ENCODE data around the gene WSCD2.

Gene WSCD2

DNA sequence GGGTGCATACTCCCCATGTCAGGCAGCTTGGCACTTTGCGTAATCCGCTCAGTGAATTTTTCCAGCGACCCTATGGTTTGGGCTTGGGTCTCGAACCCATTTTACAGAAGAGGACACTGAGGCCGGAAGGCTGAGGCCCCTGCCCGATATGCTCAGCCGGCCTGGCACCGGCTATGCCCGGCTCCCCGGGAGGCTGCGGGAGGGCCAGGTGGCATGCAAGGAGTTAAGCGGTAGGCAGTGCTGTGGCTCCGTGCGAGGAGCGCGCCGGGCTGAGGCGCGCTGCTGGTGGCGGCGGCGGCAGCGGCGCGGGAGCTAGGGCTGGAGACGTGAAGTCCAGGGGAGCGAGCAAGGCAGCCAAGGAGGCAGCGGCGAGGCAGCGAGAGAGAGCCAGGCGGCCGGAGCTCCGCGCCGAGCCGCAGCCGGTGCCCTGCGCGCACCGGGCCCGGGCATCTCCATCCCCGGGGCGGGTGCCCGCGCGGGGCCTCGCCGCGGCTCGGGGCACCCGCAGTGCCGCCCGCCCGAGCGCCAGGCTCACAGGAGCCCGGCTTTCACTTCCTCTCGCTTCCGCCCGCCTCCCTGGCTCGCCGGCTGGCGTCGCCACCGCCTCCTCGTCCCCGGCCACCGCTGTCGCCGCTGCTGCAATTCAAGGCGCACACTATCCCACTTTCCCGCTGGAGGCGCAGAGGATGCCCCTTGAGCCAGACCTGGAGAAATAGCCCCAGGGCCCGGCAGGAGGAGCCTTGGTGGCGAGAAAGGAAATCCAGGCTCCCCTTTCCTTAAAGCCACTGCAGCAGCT, at the start of gene WSCD2:
Gene WSCD2, plus strand, starts transcription at position 272 of the 796 bp plus-strand sequence. CDS start 66,545 bp downstream, outside the sequence.
- DNase-seq = no peak

DNA sequence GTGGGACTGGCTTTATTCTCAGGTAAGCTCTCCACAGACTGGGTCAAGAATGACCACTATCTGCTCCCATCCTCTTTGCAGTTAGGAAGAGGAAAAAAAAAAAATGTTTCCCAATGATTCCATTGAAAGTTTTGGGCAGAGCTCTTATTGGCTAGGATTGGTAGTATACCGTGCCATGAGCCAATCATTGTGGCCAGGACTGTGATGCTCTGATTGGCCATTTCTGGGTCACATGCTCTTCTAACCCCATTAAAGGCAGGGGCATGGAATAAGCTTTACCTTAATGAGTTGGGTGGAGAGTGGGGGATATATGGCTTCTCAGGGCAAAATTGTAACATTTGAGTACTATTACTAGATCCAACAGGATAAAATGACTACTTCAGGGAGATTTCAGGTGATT, 49.4 kb upstream of the WSCD2 start:
- DNase-seq = no peak

GRCh38 chr12:108080363-108080762, 48.7 kb upstream of the WSCD2 start:
- no peak for DNase-seq

DNA sequence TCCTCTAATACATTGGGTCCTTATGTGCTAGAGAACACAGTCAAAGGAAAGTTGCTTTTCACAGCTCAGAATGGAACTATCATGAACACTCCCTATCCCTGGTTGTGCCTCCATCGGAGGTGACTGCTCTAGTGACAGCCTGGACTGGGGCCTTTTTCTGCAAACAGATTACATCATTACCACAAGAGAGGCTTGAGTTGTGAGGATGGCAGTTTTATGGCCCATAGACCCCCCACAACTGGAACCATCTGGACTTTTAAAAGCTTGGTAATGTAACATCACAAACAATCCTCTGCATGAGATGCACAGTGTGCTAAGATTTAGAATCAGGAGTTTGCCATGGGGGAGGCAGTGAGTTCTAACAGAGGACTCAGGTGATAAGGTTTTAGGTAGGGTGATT, 46.6 kb upstream of the WSCD2 start:
- DNase-seq = no peak

GRCh38 chr12:108087900-108088299, 41.2 kb upstream of the WSCD2 start:
- DNase-seq = no peak

- DNase-seq = no peak
These were observed 38.8 kb upstream of the WSCD2 start for GRCh38 chr12:108090107-108090899.

- DNase-seq = no peak
These were observed 38.0 kb upstream of the WSCD2 start for GRCh38 chr12:108090932-108091678.

DNA sequence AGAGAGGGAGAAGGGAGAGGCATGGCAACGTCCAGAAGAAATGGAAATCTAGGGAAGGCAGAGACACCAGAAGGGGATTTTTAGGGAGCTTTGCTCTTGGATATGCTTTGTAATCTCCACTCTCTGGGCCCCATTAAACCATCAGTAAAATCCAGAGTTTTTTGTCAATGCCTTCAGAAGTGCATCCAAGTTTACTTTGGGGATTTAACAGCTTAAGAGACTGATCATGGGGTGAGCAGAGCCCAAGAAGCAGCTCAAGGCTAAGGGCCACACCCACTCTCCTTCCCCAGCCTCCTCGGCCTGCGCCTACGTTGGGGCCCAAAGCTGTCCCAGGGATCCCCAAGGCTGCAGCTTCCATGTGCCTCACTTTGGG, 37.4 kb upstream of the WSCD2 start:
- no peak for DNase-seq

- DNase-seq = no peak
These were observed 35.9 kb upstream of the WSCD2 start for GRCh38 chr12:108093209-108093608.

DNA sequence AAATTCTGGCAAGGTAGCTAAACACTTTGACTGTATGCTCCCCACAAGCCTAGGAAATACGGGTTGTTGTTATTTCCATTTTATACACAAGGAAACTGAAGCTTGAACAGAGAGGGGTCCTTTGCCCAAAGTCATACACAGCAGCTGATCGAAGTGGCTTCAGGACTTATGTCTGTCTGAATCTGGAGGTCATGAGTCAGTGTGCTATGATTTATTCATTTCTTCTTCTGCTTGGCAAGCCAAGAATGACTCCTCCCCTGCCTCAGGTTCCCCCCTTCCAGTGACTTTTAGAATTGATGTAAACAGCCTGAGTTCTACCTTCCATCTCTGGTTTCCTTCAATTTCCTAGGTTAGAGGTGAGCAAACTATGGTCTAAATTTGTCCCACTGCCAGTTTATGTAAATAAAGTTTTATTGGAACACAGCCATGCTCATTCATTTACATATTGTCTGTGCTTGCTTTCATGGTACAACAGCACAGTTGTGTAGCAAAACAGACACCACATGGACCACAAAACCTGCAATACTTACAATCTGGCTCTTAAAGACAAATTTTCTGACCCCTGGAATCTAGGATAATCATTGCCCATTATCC, 34.9 kb upstream of the WSCD2 start:
- DNase-seq = no peak

DNA sequence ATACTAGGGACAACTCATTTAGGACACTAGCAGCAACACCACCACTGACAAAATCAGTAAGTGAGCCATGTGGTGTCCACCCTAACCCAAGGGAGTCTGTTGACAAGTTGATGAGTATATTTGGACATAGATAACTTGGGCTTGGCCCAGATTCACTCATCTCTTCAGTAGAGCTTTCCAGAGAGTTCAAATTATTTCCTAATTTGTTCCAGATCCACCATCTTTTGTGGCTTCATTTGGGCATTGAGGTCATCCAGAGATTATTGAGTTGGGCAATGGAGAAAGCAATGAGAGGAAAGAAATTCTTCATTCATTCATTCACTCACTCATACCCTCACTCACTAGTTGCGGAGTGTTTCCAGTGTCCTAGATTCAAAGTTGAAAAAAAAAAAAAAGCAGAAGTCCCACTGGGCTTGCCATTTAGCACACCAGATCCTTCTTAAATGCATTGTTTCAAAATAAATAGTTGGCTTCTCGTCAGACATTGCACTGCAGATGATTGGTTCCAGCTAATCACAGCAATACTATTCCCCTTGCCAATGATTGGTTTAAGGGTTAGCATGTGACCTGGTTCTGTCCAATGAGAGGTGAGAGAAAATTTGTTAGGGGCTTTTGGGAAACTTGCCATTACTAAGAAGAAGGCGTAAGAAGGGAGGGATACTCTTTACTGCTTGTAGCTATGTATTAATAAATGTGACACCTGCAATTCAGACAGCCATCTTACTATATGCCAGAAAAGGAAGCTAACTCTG, 31.8 kb upstream of the WSCD2 start:
- DNase-seq = no peak

DNA sequence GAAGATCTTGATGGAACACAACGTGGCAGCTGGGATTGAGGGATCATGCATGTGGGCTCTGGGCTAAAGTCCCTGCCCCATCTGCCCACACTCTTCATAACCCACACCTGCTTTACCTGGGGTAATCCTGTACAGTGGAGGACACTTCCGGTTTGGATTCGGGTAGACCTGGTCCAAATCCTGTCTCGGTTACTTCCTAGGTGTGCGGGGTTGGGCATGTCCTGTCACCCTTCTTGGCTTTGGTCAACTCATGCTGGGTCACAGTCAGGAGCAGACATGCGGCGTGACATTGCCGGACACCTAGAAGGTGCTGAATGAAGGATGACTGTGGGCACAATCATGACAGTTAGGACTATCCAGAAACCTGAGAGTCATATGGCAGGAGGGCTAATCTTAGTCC, 30.7 kb upstream of the WSCD2 start:
- no peak for DNase-seq

DNA sequence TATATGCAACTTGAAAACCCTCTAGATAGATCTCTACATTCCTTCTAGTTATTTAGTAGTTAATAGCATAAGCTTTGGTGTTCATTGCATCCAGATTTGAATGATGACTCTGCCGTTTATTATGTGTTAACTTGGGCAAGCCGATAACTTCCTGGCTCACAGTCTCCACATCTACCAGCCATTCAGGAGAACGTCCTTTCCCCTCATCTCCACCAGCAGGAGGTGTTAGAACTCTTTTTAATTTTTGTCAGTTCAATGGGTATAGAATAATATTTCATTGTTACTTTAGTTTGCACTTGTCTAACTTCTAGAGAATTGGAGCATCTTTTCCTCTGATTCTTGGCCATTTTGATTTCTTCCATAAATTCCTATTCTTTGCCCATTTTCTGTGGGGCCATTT, 30.0 kb upstream of the WSCD2 start:
- no peak for DNase-seq

DNA sequence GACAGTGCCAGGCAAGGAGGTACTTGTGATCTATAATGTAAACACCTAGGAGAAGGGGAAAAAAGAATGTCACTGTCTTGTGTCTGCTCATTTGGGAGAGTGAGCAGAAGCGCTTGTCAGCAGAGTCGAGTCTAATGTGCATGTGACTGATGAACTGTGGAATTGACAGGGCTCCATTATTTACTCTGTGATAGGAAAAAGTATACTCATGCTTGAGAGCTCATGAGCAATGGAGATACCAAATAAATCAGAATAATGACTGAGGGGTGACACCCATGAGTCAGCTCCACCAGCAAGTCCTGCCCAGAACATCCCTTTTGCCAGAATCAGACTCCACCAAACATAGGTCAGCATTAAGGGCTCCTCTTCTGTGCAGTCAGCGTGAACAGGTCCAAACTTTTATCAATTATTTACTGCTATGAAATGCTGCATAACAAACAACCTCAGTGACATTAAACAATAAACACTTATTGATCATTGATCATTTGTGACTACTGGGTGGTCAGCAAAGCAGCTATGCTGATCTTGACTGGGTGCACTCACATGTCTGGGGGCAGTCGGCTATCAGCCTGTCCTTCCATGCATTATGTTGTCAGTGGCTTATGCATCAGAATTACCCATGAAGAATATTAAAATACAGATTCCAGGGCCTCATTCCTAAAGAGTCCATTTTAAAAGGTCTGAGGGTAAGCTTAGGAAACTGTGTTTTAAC, 29.2 kb upstream of the WSCD2 start:
- DNase-seq = no peak

- DNase-seq = no peak
These were observed 27.4 kb upstream of the WSCD2 start for GRCh38 chr12:108101605-108102175.

- DNase-seq = no peak
These were observed 26.7 kb upstream of the WSCD2 start for GRCh38 chr12:108102363-108102762.

GRCh38 chr12:108103087-108103486, 26.0 kb upstream of the WSCD2 start:
- no peak for DNase-seq

DNA sequence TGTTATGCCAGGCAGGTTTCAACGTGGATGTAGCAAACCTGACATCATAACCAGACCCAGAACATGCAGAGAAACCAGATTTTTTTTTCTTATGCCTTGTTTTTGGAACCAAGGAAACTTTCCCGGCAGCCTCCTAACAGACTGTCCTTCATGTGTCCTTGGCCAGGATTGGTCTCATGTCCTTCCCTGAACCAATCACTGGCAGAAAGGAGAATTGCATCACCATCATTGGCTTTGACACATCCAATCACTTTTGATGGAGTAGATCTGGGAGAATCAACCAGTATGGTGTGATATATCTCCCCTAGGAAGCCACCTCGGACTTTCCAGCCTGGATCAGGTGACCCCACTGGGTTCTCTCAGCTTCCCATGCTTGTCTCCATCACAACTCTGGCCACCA, 25.6 kb upstream of the WSCD2 start:
- no peak for DNase-seq

GRCh38 chr12:108104657-108105056, 24.4 kb upstream of the WSCD2 start:
- DNase-seq = no peak

- DNase-seq = no peak
These were observed 22.5 kb upstream of the WSCD2 start for GRCh38 chr12:108106599-108106998.

- DNase-seq = no peak
These were observed 21.8 kb upstream of the WSCD2 start for GRCh38 chr12:108107293-108107692.
